K562 (cell line): Measurements from ENCODE around the gene SLC6A1. TPM values are rescaled to one million over a fixed set of nuclear protein-coding genes. Genes with fewer than 3 reads are reported as not detected.
A peak's percentile ranks its signal among the peaks of the same experiment; 100 is the strongest.

Experiments
- ATAC-seq: fragments of 200-7000 bp; cut with Tn5 transposase; 3 replicates; pipeline ENCODE4 v1.9.1; 2020; ENCODE audit warnings: moderate library complexity
- BruUV-seq: library from RNA; stranded (reverse); fragments of 400-500 nt; replicated peaks from 2 replicates; lab custom pipeline; 2021; lab: Mats Ljungman, UMichigan
- CTCF ChIA-PET: fragments of 300-600 bp; formaldehyde crosslinking; extraction: SDS; loops from one replicate; lab custom pipeline; 2021; ENCODE audit warnings: low intra/inter-chr PET ratio; lab: Yijun Ruan, JAX
- POLR2A ChIA-PET: fragments of 300-600, 350-650 bp; sonication (Branson Sonifier 250); formaldehyde crosslinking; extraction: SDS; loops from one replicate; lab custom pipeline; 2021; ENCODE audit warnings: antibody characterized with exemption, inconsistent platforms; lab: Yijun Ruan, JAX
- DNase-seq, 4 experiments: peaks; one replicate each; pipeline versions ENCODE4 v3.0.0 to v3.0.0-alpha.2; 2011 to 2018; ENCODE audit warnings: low spot score in 3 of 4, mixed read lengths in 3 of 4; ENCODE audit errors: extremely low read depth in 1 of 4
- FAIRE-seq: peaks from 2 replicates; lab custom pipeline; 2011; peaks lifted over from hg19 to GRCh38; lab: Jason Lieb, UNC
- H2AFZ ChIP-seq: 2 replicates; pipeline ENCODE4 v1.6.0; 2011; ENCODE audit warnings: low read depth, low read length, control low read depth, inconsistent platforms
- H3K27ac ChIP-seq: fragments of 200-600 bp; 3 replicates; pipeline ENCODE4 v1.8.0; 2011; ENCODE audit warnings: low read depth, mild to moderate bottlenecking, control low read depth, inconsistent platforms, low read length, moderate library complexity, mixed read lengths; ENCODE audit errors: extremely low read depth
- H3K27me3 ChIP-seq, 2 experiments: fragments of 300-600 bp in 1 of 2; 2 replicates in 1 of 2; 3 replicates in 1 of 2; pipeline versions ENCODE4 v1.6.0 to v1.8.0; 2011; ENCODE audit warnings: inconsistent platforms in 2 of 2, low read length in 2 of 2, mild to moderate bottlenecking in 1 of 2, mixed read lengths in 1 of 2, moderate library complexity in 1 of 2; ENCODE audit not compliant: control insufficient read depth in 2 of 2, insufficient read depth in 2 of 2
- H3K36me3 ChIP-seq: fragments of 300-600 bp; 3 replicates; pipeline ENCODE4 v1.8.0; 2011; ENCODE audit warnings: mild to moderate bottlenecking, low read length, inconsistent platforms; ENCODE audit not compliant: control insufficient read depth, insufficient read depth
- H3K4me1 ChIP-seq, 2 experiments: fragments of 200-600 bp in 1 of 2; replicated peaks in 1 of 2; 2 replicates in 1 of 2; 3 replicates in 1 of 2; pipeline versions ENCODE4 v1.5.1 to v1.8.0; 2011; ENCODE audit warnings: inconsistent platforms in 2 of 2, low read length in 2 of 2, mild to moderate bottlenecking in 1 of 2, mixed read lengths in 1 of 2, moderate library complexity in 1 of 2; ENCODE audit not compliant: control insufficient read depth in 2 of 2, insufficient read depth in 2 of 2
- H3K4me2 ChIP-seq: 2 replicates; pipeline ENCODE4 v1.6.1; 2011; ENCODE audit warnings: low read length, control low read depth, inconsistent platforms, mixed read lengths; ENCODE audit not compliant: insufficient read depth
- H3K4me3 ChIP-seq: fragments of 200-600 bp; sonication (generic), shearing (Covaris generic); 2 replicates; pipeline ENCODE4 v1.5.1; 2016; ENCODE audit warnings: control low read depth, inconsistent platforms
- H3K79me2 ChIP-seq: fragments of 200-600 bp; 3 replicates; pipeline ENCODE4 v1.8.0; 2011; ENCODE audit warnings: low read length, inconsistent platforms; ENCODE audit not compliant: control insufficient read depth, insufficient read depth
- H3K9ac ChIP-seq, 2 experiments: 2 replicates each; pipeline versions ENCODE4 v1.6.0 to v1.6.1; 2011; ENCODE audit warnings: low read depth in 2 of 2, low read length in 2 of 2, control low read depth in 1 of 2, inconsistent platforms in 1 of 2, mild to moderate bottlenecking in 1 of 2, mixed read lengths in 1 of 2; ENCODE audit not compliant: insufficient read depth in 1 of 2
- H3K9me1 ChIP-seq: one replicate; pipeline ENCODE4 v1.6.0; 2011; ENCODE audit warnings: inconsistent platforms, mild to moderate bottlenecking, low read length, moderate library complexity; ENCODE audit not compliant: control insufficient read depth, insufficient read depth
- H3K9me3 ChIP-seq: replicated peaks from 2 replicates; pipeline ENCODE4 v1.5.1; 2011; ENCODE audit warnings: low read depth, low read length, inconsistent platforms; ENCODE audit not compliant: control insufficient read depth, insufficient read depth
- H4K20me1 ChIP-seq: replicated peaks from 2 replicates; pipeline ENCODE4 v1.6.1; 2011; ENCODE audit warnings: low read length, inconsistent platforms, mixed read lengths; ENCODE audit not compliant: control insufficient read depth, insufficient read depth
- BACH1 ChIP-seq: fragments of 200-800 bp; sonication (Bioruptor generic); IDR thresholded peaks from 2 replicates; pipeline ENCODE4 v1.6.1; 2016; ENCODE audit warnings: missing genetic modification characterization, missing compliant biosample characterization
- CHD2 ChIP-seq: IDR thresholded peaks from 2 replicates; pipeline ENCODE4 v1.6.1; 2011; ENCODE audit warnings: low read depth, low read length
- PHB2 ChIP-seq: fragments of 450-650 bp; IDR thresholded peaks from 2 replicates; pipeline ENCODE4 v1.6.1; 2017; ENCODE audit warnings: low read depth
- RBM17 ChIP-seq: fragments of 200-400 bp; formaldehyde crosslinking; IDR thresholded peaks from 2 replicates; pipeline ENCODE4 v1.6.1; 2017; ENCODE audit warnings: low read depth, mild to moderate bottlenecking, low read length, borderline replicate concordance
- RFX5 ChIP-seq: IDR thresholded peaks from 2 replicates; pipeline ENCODE4 v1.6.1; 2011; ENCODE audit warnings: low read depth, mild to moderate bottlenecking, improper control_type of control experiment, low read length
- TAF15 ChIP-seq: fragments of 200-400 bp; formaldehyde crosslinking; IDR thresholded peaks from 2 replicates; pipeline ENCODE4 v1.6.1; 2017; ENCODE audit warnings: mild to moderate bottlenecking, low read depth, low read length, moderate library complexity
- YBX1 ChIP-seq: fragments of 450-650 bp; IDR thresholded peaks from 2 replicates; pipeline ENCODE4 v1.7.1; 2016; ENCODE audit warnings: mild to moderate bottlenecking
- ZNF134 ChIP-seq: fragments of 250-450 bp; sonication (Bioruptor Pico); conservative IDR thresholded peaks from 2 replicates; pipeline ENCODE4 v1.4.0; 2020
- ZNF232 ChIP-seq: sonication (generic); formaldehyde crosslinking; IDR thresholded peaks from 2 replicates; pipeline ENCODE4 v1.8.0; 2022; ENCODE audit warnings: mild to moderate bottlenecking, missing genetic modification reagents
- ZNF696 ChIP-seq: fragments of 250-450 bp; sonication (Bioruptor Pico); conservative IDR thresholded peaks from 2 replicates; pipeline ENCODE4 v1.4.0; 2020; ENCODE audit warnings: mild to moderate bottlenecking, moderate library complexity
- ZSCAN32 ChIP-seq: fragments of 450-650 bp; formaldehyde crosslinking; IDR thresholded peaks from 2 replicates; pipeline ENCODE4 v1.4.0; 2020; ENCODE audit warnings: mild to moderate bottlenecking, moderate library complexity
- WGBS: fragments of 100-300 bp; shearing (Covaris generic); methylation state at CpG from one replicate; pipeline ENCODE4 v1.1.6; 2016; ENCODE audit warnings: low coverage, mixed read lengths; ENCODE audit not compliant: insufficient coverage; ENCODE audit errors: missing lambda C conversion rate; 5-methylcytosine and 5-hydroxymethylcytosine counted together
- in situ Hi-C: fragments of 300-500 bp; cut with MboI; formaldehyde crosslinking; loops from 4 replicates; pipeline ENCODE4 v1.15.0; 2018; ENCODE audit warnings: inconsistent platforms, mixed read lengths
- intact Hi-C: fragments of 100-400 bp; cut with micrococcal nuclease; formaldehyde crosslinking; loops from 2 replicates; pipeline ENCODE4 v1.14.2; 2022
- polyA plus RNA-seq, 8 experiments: library from polyadenylated mRNA; depleted of rRNA in 4 of 8; stranded (reverse) in 5 of 8; unstranded in 3 of 8; fragments of >200 nt; fragmentation: Nextera tagmentation in 2 of 8; fragmentation: Illumina TruSeq in 1 of 8; extraction: Ambion mirVana in 2 of 8; extraction: Trizol in 1 of 8; gene quantifications; 2 replicates each; pipeline versions ENCODE4 v1.2.1 to v1.2.3, GENCODE V29; 2011 to 2014; ENCODE audit warnings: inconsistent platforms in 1 of 8, missing spikeins in 1 of 8
- total RNA-seq, 7 experiments: library from RNA; depleted of rRNA in 6 of 7; stranded (reverse); fragments of >200 nt in 6 of 7; fragmentation: Illumina TruSeq in 2 of 7; extraction: Trizol in 2 of 7; gene quantifications; 2 replicates each; pipeline versions ENCODE4 v1.2.1 to v1.2.3, GENCODE V29; 2011 to 2021; ENCODE audit warnings: low replicate concordance in 1 of 7
- TF ChIP-seq, protein P1 (sequence below): sonication (generic); formaldehyde crosslinking; IDR thresholded peaks from 2 replicates; pipeline ENCODE4 v1.8.0; 2022; ENCODE audit warnings: mild to moderate bottlenecking, missing genetic modification reagents
- TF ChIP-seq, protein P2 (sequence below): fragments of 450-650 bp; IDR thresholded peaks from one replicate; pipeline ENCODE4 v1.6.1; 2018; ENCODE audit warnings: mild to moderate bottlenecking, moderate library complexity; ENCODE audit not compliant: partially characterized antibody
- TF ChIP-seq, protein P3 (sequence below): fragments of 250-450 bp; sonication (Bioruptor Pico); IDR thresholded peaks from 2 replicates; pipeline ENCODE4 v1.5.0; 2021; ENCODE audit warnings: mild to moderate bottlenecking, moderate library complexity

The SLC6A1 gene
- total and polyA plus RNA-seq, 9 of the 15 experiments (the other 6 are each of a cell fraction or from before 2014, with no cell fraction given): not detected

DNA sequence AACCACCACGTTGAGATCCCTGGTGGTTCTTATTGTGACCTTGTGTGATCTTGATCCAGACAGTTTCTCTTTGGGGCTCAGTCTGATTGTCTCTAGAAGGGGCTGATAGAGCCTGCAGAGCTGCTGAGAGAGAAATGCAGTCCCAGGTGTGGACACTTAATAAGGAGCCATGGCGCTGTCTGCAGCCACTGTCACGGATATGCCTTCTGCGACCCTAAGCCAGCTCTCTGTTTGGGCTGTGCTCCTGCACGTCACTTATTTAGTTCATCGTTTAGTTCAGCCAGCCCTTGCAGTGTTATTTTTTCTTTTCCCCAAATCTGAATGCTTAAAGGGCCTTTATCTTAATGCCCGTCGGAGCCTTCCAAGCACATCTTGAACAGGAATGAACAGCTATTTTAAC, 12.0 kb downstream of the SLC6A1 start:
- intact Hi-C loops: no loop called here
- H3K27ac ChIP-seq: no peak overlapping the region
- H3K27me3 ChIP-seq: peaks cover 18 to 56% of the 10 kb centered on the region in 2 experiments; a peak in 4 of 5 replicates
- POLR2A ChIA-PET: interaction anchor here (1.3 kb wide), 1 partner anchor 8 kb away, joined by 3 read pairs; no protein-coding TSS in a partner anchor
- in situ Hi-C loops: no loop called here
- no peaks in the 10 kb centered on the region for H3K9me3 ChIP-seq
- no peak for DNase-seq
- CTCF ChIA-PET: no interaction called here
- H4K20me1 ChIP-seq: peaks cover 21% of the 10 kb centered on the region
- no peak for TF ChIP-seq ZSCAN32
- TF ChIP-seq RFX5: no peak
- TF ChIP-seq, protein P1, sequence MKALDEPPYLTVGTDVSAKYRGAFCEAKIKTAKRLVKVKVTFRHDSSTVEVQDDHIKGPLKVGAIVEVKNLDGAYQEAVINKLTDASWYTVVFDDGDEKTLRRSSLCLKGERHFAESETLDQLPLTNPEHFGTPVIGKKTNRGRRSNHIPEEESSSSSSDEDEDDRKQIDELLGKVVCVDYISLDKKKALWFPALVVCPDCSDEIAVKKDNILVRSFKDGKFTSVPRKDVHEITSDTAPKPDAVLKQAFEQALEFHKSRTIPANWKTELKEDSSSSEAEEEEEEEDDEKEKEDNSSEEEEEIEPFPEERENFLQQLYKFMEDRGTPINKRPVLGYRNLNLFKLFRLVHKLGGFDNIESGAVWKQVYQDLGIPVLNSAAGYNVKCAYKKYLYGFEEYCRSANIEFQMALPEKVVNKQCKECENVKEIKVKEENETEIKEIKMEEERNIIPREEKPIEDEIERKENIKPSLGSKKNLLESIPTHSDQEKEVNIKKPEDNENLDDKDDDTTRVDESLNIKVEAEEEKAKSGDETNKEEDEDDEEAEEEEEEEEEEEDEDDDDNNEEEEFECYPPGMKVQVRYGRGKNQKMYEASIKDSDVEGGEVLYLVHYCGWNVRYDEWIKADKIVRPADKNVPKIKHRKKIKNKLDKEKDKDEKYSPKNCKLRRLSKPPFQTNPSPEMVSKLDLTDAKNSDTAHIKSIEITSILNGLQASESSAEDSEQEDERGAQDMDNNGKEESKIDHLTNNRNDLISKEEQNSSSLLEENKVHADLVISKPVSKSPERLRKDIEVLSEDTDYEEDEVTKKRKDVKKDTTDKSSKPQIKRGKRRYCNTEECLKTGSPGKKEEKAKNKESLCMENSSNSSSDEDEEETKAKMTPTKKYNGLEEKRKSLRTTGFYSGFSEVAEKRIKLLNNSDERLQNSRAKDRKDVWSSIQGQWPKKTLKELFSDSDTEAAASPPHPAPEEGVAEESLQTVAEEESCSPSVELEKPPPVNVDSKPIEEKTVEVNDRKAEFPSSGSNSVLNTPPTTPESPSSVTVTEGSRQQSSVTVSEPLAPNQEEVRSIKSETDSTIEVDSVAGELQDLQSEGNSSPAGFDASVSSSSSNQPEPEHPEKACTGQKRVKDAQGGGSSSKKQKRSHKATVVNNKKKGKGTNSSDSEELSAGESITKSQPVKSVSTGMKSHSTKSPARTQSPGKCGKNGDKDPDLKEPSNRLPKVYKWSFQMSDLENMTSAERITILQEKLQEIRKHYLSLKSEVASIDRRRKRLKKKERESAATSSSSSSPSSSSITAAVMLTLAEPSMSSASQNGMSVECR: no peak
- TF ChIP-seq, protein P2, sequence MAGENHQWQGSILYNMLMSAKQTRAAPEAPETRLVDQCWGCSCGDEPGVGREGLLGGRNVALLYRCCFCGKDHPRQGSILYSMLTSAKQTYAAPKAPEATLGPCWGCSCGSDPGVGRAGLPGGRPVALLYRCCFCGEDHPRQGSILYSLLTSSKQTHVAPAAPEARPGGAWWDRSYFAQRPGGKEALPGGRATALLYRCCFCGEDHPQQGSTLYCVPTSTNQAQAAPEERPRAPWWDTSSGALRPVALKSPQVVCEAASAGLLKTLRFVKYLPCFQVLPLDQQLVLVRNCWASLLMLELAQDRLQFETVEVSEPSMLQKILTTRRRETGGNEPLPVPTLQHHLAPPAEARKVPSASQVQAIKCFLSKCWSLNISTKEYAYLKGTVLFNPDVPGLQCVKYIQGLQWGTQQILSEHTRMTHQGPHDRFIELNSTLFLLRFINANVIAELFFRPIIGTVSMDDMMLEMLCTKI: no peak
- no peak for TF ChIP-seq BACH1 (tag)
- no peak for TF ChIP-seq TAF15
- no peak for TF ChIP-seq ZNF696 (CRISPR knock-in tag)
- TF ChIP-seq, protein P3, sequence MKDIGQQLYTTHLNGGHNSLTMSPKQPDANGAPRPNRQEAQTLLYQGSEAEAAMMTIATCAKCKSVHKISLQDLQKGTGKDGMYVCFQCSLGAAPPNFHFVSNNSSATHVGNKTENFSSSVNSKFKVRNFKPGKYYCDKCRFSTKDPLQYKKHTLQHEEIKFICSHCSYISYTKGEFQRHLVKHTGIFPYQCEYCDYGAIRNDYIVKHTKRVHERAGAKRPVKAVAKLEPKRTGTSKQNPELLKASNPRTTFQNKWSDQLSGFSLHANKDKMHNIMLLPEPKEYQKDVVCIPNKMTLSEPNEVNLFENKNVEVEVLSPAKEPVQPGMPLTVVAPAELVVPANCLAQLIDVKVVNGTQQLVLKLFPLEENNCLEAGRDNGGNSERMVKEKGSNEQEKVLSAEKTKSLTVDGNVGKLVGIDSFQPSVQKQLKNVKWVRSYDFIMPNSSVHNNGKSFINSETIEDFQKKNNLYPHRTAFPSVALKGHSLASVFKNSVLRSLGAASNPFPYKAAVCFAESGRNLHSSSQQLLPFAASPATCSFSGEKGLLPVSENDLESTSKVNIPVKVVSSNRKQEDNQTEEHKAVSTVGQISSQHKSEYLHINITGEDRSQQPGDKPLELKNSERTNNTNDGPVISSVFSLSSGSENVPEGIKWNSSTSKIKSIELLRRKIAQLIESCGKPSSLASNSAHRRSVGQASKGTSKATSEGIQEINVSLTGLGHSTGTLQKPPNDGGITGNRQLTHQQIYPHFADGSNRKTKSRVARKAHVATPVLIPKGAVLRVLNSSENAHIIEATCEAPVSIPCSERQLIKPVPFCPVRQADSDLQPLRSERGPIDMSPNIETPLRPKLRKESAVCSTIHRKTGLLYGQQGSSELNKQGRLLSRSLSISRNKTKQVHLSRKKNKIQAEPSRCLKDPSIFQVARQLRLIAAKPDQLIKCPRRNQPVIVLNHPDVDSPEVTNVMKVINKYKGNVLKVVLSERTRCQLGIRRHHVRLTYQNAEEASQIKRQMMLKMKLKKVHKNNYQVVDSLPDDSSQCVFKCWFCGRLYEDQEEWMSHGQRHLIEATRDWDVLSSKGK (CRISPR knock-in tag): no peak
- TF ChIP-seq RBM17: no peak
- TF ChIP-seq ZNF134 (CRISPR knock-in tag): no peak
- no peak for TF ChIP-seq PHB2
- TF ChIP-seq ZNF232: no peak
- TF ChIP-seq YBX1: no peak
- TF ChIP-seq CHD2: no peak
- TF ChIP-seq, all 486 proteins: peak for 0
- H2AFZ ChIP-seq: no peak overlapping the region
- 2% methylated on average over 8 of the region's 8 CpGs for WGBS
- no peak overlapping the region for H3K9ac ChIP-seq
- no peaks in the 10 kb centered on the region for H3K79me2 ChIP-seq
- no peaks in the 10 kb centered on the region for H3K9me1 ChIP-seq
- peaks cover 0 to 5% of the 10 kb centered on the region in 2 experiments; a peak in 2 of 5 replicates for H3K4me1 ChIP-seq
- BruUV-seq: no TSS peak
- no peak for FAIRE-seq
- H3K36me3 ChIP-seq: no peaks in the 10 kb centered on the region
- no peak overlapping the region for H3K4me2 ChIP-seq
- no peak overlapping the region for H3K4me3 ChIP-seq
- ATAC-seq: 0 out of 3 replicates have a peak, but pooled peaks have one; percentile 40
